SH-SY5Y (cell line): ENCODE results near the gene ROBO1.

Source experiments
- GATA2 ChIP-seq: IDR thresholded peaks from 2 replicates; pipeline ENCODE4 v1.6.1; 2011; ENCODE audit warnings: mild to moderate bottlenecking, low read depth, low read length
- GATA3 ChIP-seq: IDR thresholded peaks from 2 replicates; pipeline ENCODE4 v1.6.1; 2011; ENCODE audit warnings: low read depth, mild to moderate bottlenecking, low read length, moderate library complexity

GRCh38 chr3:79030157-79030556, 737.6 kb downstream of the ROBO1 start:
- TF ChIP-seq GATA3 (no peak), GATA2 (no peak)
